ENCODE measurements around the gene SHANK1. TPM values are rescaled to one million over a fixed set of nuclear protein-coding genes. Genes with fewer than 3 reads are reported as not detected.

Gene SHANK1
- total and polyA plus RNA-seq, 4 donors: 0.06 to 0.28 (median 0.17) TPM; not detected in 1

GRCh38 chr19:50739132-50739913, 19.7 kb upstream of the SHANK1 start:
- Histone ChIP-seq H3K4me1 (ENCODE audit: control insufficient read depth in 4 of 4, insufficient read depth in 4 of 4, low read length in 3 of 4) (no peaks in the 10 kb centered on the region), H3K27me3 (ENCODE audit: control insufficient read depth in 4 of 4, insufficient read depth in 4 of 4, low read length in 3 of 4) (peaks cover 0 to 13% (median 6%) of the 10 kb centered on the region in 4 donors), H3K9ac (ENCODE audit: low read depth in 1 of 2, low read length in 2 of 2) (no peak overlapping the region), H3K36me3 (ENCODE audit: control insufficient read depth in 4 of 4, insufficient read depth in 3 of 4, low read depth in 1 of 4, low read length in 3 of 4) (no peaks in the 10 kb centered on the region), H3K9me3 (ENCODE audit: control insufficient read depth in 4 of 4, low read length in 3 of 4) (no peaks in the 10 kb centered on the region), H3K4me3 (ENCODE audit: low read depth in 1 of 3, low read length in 3 of 3) (no peak overlapping the region), H3K27ac (ENCODE audit: low read depth in 1 of 2, low read length in 2 of 2) (no peak overlapping the region)
- TF ChIP-seq YY1 (IDR thresholded peaks at IDR 0.05) (no peak), SP1 (IDR thresholded peaks at IDR 0.05) (no peak), ZBTB33 (IDR thresholded peaks at IDR 0.05) (no peak), EGR1 (IDR thresholded peaks at IDR 0.05; ENCODE audit: low read depth in 2 of 2) (no peak), HNF4G (IDR thresholded peaks at IDR 0.05) (no peak), ATF3 (IDR thresholded peaks at IDR 0.05) (no peak), FOXA2 (IDR thresholded peaks at IDR 0.05) (no peak)
- DNase-seq (ENCODE audit: low spot score): no peak
- WGBS: 77% methylated on average over 23 of the region's 23 CpGs

- Histone ChIP-seq H3K4me1 (ENCODE audit: control insufficient read depth in 4 of 4, insufficient read depth in 4 of 4, low read length in 3 of 4) (no peaks in the 10 kb centered on the region), H3K9ac (ENCODE audit: low read depth in 1 of 2, low read length in 2 of 2) (no peak overlapping the region), H3K36me3 (ENCODE audit: control insufficient read depth in 4 of 4, insufficient read depth in 3 of 4, low read depth in 1 of 4, low read length in 3 of 4) (no peaks in the 10 kb centered on the region), H3K27me3 (ENCODE audit: control insufficient read depth in 4 of 4, insufficient read depth in 4 of 4, low read length in 3 of 4) (peaks cover 0 to 19% (median 6%) of the 10 kb centered on the region in 4 donors), H3K4me3 (ENCODE audit: low read depth in 1 of 3, low read length in 3 of 3) (no peak overlapping the region), H3K27ac (ENCODE audit: low read depth in 1 of 2, low read length in 2 of 2) (no peak overlapping the region), H3K9me3 (ENCODE audit: control insufficient read depth in 4 of 4, low read length in 3 of 4) (no peaks in the 10 kb centered on the region)
- TF ChIP-seq YY1 (IDR thresholded peaks at IDR 0.05) (no peak), ZBTB33 (IDR thresholded peaks at IDR 0.05) (no peak), MAX (IDR thresholded peaks at IDR 0.05) (no peak), RAD21 (IDR thresholded peaks at IDR 0.05) (no peak), SP1 (IDR thresholded peaks at IDR 0.05) (no peak), REST (IDR thresholded peaks at IDR 0.05) (no peak), GABPA (IDR thresholded peaks at IDR 0.05 in 1 of 2, conservative IDR thresholded peaks at IDR 0.05 in 1 of 2) (no peak), NR2F2 (IDR thresholded peaks at IDR 0.05) (no peak), ATF3 (IDR thresholded peaks at IDR 0.05) (no peak), TAF1 (conservative IDR thresholded peaks at IDR 0.05) (no peak)
- WGBS: 52% methylated on average over 5 of the region's 5 CpGs
- DNase-seq (ENCODE audit: low spot score): no peak
These were observed 16.7 kb upstream of the SHANK1 start for GRCh38 chr19:50736338-50736737.

Data from liver (tissue), 9 donors.